ENCODE data around the gene CFAP74. TPM values are rescaled to one million over a fixed set of nuclear protein-coding genes. Genes with fewer than 3 reads are reported as not detected.

CFAP74 gene
- total and polyA plus RNA-seq, 11 donors = 0.03 to 0.33 (median 0.07) TPM; not detected in 8

DNA sequence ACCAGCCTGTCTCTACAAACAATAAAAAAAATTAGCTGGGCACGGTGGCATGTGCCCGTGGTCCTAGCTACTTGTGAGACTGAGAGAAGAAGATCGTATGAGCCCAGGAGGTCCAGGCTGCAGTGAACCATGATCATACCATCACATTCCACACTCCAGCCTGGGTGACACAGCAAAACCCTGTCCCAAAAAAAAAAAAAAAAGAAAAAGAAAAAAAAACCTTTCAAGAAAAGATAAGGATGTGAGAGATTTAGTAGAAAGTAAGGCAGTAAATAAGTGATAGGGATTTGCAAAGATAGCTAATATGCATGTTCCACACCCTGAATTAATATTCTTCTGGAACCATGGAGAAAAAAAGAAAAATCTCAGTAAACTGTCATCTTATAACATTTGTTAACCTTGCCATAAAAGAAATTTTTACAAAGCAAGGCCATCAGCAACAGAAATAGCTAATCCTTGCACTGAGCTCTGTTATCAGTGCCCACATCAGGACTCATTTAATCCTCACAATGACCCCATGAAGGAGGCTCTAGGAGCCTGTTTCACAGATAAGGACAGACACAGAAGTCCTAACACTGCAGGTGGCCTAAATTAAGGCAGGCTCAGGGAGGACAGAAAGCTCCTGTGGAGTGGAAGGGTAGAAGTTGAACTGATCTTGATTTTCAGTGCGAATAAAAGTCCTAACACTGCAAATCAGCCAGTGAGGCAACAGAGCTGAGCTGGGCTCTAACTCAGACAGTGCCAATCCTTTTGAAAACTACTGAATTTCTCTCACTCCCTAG lies 120.3 kb downstream of the CFAP74 start:
- WGBS, 4 donors = 35 to 46% (median 43%) methylated on average over 4 of the region's 4 CpGs
- DNase-seq (no peak), ATAC-seq (peak in 2 of 4 donors; percentile 20 to 25)
- Histone ChIP-seq H3K36me3 (peaks cover 0 to 20% (median 0%) of the 10 kb centered on the region in 9 donors), H3K4me3 (peak overlapping the region in 1 of 12 donors; percentile 23), H3K4me1 (peaks cover 14 to 99% (median 85%) of the 10 kb centered on the region in 12 donors), H3K27me3 (no peaks in the 10 kb centered on the region), H3K27ac (peak overlapping the region in 3 of 12 donors; percentile 25 to 33 (median 32)), H3K9me3 (no peaks in the 10 kb centered on the region)
- intact Hi-C loops (cut with DNase I) = loop anchor here in 3 of 10 donors (5.0 to 10.0 kb wide), 3 partner anchors 36 to 88 kb away; no protein-coding TSS in a partner anchor
- TF ChIP-seq, protein P1, sequence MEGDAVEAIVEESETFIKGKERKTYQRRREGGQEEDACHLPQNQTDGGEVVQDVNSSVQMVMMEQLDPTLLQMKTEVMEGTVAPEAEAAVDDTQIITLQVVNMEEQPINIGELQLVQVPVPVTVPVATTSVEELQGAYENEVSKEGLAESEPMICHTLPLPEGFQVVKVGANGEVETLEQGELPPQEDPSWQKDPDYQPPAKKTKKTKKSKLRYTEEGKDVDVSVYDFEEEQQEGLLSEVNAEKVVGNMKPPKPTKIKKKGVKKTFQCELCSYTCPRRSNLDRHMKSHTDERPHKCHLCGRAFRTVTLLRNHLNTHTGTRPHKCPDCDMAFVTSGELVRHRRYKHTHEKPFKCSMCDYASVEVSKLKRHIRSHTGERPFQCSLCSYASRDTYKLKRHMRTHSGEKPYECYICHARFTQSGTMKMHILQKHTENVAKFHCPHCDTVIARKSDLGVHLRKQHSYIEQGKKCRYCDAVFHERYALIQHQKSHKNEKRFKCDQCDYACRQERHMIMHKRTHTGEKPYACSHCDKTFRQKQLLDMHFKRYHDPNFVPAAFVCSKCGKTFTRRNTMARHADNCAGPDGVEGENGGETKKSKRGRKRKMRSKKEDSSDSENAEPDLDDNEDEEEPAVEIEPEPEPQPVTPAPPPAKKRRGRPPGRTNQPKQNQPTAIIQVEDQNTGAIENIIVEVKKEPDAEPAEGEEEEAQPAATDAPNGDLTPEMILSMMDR (IDR thresholded peaks at IDR 0.05) = no peak

DNA sequence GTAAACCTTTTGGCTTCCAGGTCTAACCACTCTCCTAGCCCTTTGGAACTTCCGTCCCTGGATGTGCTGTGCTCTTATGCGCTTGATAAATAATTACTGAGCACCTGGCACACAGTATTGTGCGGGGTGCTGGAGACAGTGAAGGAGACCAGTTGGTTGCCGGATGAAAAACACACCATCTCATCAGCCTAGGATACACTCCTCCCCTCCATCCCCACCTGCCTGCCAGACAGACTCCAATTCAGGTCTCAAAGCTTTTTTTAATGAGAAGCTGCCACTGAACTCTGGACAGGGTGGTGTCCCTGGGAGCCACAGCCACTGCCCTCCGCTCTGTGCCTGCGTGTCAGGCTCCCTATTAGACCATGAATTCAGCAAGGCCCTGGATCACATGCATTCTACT lies 121.9 kb downstream of the CFAP74 start:
- peak in 3 of 4 donors; percentile 27 to 42 (median 31) for ATAC-seq
- Histone ChIP-seq H3K27me3 (no peaks in the 10 kb centered on the region), H3K4me1 (peaks cover 16 to 99% (median 84%) of the 10 kb centered on the region in 12 donors), H3K4me3 (no peak overlapping the region), H3K9me3 (no peaks in the 10 kb centered on the region), H3K36me3 (peaks cover 0 to 23% (median 0%) of the 10 kb centered on the region in 9 donors), H3K27ac (no peak overlapping the region)
- 64 to 76% (median 69%) methylated on average over 6 of the region's 6 CpGs for WGBS, 4 donors
- TF ChIP-seq, protein P1 (IDR thresholded peaks at IDR 0.05) = no peak
- TF ChIP-seq POLR2A (IDR thresholded peaks at IDR 0.05) = no peak
- intact Hi-C loops (cut with DNase I) = loop anchor here in 3 of 10 donors (5.0 to 10.0 kb wide), 3 partner anchors 34 to 87 kb away; no protein-coding TSS in a partner anchor
- no peak for DNase-seq

DNA sequence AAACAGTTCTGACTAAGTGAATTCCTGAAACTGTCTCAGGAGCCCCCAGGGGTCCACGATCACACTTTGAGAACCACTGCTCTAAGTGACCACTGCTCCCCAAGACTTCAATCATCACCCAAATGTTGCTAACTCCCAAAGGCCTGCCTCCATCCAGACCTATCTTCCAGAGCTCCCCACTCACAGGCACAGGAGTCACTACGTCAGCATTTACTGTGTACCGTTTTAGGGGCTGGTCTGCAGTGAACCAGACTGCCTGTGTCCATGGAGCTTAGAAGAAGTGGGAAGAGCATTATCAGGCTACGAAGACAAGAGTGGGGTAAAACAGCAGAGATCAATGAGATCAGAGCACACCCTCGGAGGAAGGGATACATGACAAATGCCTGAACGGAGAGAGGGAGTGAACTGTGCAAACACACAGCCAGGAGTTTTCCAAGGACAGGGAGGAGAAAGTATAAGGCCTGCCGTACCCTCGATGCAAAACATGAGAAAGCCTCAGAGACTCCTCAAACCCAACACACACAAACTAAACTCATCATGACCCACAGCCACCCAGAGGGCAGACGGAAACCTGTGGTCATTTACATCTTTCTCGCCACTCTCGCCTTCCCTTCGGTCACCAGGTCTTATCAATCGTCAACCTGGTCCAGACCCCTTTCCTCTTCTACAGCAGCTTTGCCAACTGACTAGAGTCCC lies 122.8 kb downstream of the CFAP74 start:
- TF ChIP-seq, protein P1 (IDR thresholded peaks at IDR 0.05) = no peak
- TF ChIP-seq POLR2A (IDR thresholded peaks at IDR 0.05) = no peak
- H3K27ac ChIP-seq = no peak overlapping the region
- peaks cover 20 to 99% (median 84%) of the 10 kb centered on the region in 12 donors for H3K4me1 ChIP-seq
- H3K27me3 ChIP-seq = no peaks in the 10 kb centered on the region
- peak in 2 of 4 donors; percentile 20 to 31 for ATAC-seq
- H3K36me3 ChIP-seq = peaks cover 0 to 32% (median 3%) of the 10 kb centered on the region in 9 donors
- 41 to 59% (median 49%) methylated on average over 13 of the region's 13 CpGs for WGBS, 4 donors
- no peak overlapping the region for H3K4me3 ChIP-seq
- intact Hi-C loops (cut with DNase I) = loop anchor here in 3 of 10 donors (5.0 to 10.0 kb wide), 3 partner anchors 33 to 86 kb away; no protein-coding TSS in a partner anchor
- H3K9me3 ChIP-seq = no peaks in the 10 kb centered on the region
- peak in 1 of 5 donors; percentile 14 for DNase-seq

DNA sequence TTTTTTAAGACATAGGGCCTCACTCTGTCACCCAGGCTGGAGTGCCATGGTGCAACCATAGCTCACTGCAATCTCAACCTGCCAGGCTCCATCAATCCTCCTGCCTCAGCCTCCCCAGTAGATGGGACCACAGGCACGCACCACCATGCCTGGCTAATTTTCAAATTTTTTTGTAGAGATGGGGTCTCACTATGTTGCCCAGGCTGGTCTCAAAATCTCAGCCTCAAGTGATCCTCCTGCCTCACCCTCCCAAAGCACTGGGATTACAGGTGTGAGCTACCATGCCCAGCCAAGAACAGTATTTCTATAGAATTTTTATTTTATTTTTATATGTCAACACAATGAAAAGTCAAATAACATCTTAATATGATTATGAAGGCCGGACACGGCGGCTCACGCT lies 123.6 kb downstream of the CFAP74 start:
- Histone ChIP-seq H3K27me3 (no peaks in the 10 kb centered on the region), H3K27ac (no peak overlapping the region), H3K36me3 (peaks cover 0 to 40% (median 3%) of the 10 kb centered on the region in 9 donors), H3K4me1 (peaks cover 20 to 99% (median 92%) of the 10 kb centered on the region in 12 donors), H3K4me3 (no peak overlapping the region), H3K9me3 (no peaks in the 10 kb centered on the region)
- intact Hi-C loops (cut with DNase I) = loop anchor here in 3 of 10 donors (5.0 to 10.0 kb wide), 3 partner anchors 33 to 85 kb away; no protein-coding TSS in a partner anchor
- DNase-seq (no peak), ATAC-seq (no peak)
- WGBS, 4 donors = 93 to 96% (median 94%) methylated on average over 5 of the region's 5 CpGs
- TF ChIP-seq, protein P1 (IDR thresholded peaks at IDR 0.05) = no peak
- no peak for TF ChIP-seq POLR2A (IDR thresholded peaks at IDR 0.05)

Measured in heart left ventricle (tissue), 16 donors.